ENCODE results near the gene PLCD3.

DNA sequence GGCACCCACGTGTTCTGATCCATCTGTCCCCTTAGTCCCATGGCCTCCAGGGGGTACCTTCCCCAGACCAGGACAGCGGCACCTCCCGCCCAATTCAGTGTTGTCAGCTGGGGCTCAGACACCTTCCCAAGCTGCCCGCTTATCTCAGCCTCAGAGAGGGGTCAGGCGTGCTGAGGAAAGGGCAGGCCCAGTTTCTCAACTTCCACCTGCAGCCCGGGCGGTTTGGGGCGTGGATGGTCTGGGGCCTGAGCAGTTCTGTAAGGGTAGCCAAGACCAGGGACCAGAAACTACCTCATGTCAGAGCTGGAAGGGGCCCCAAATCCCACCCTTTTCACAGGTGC, 5.1 kb downstream of the PLCD3 start:
- TF ChIP-seq POLR2AphosphoS5 (IDR thresholded peaks at IDR 0.05; ENCODE audit: low read depth, low read length) = no peak
- TF ChIP-seq, protein P1, sequence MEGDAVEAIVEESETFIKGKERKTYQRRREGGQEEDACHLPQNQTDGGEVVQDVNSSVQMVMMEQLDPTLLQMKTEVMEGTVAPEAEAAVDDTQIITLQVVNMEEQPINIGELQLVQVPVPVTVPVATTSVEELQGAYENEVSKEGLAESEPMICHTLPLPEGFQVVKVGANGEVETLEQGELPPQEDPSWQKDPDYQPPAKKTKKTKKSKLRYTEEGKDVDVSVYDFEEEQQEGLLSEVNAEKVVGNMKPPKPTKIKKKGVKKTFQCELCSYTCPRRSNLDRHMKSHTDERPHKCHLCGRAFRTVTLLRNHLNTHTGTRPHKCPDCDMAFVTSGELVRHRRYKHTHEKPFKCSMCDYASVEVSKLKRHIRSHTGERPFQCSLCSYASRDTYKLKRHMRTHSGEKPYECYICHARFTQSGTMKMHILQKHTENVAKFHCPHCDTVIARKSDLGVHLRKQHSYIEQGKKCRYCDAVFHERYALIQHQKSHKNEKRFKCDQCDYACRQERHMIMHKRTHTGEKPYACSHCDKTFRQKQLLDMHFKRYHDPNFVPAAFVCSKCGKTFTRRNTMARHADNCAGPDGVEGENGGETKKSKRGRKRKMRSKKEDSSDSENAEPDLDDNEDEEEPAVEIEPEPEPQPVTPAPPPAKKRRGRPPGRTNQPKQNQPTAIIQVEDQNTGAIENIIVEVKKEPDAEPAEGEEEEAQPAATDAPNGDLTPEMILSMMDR (IDR thresholded peaks at IDR 0.05) = no peak
- TF ChIP-seq SIN3A (IDR thresholded peaks at IDR 0.05; ENCODE audit: borderline replicate concordance, low read depth, low read length) = no peak
- TF ChIP-seq NRF1 (IDR thresholded peaks at IDR 0.05; ENCODE audit: low read depth, low read length) = no peak
- TF ChIP-seq, protein P2, sequence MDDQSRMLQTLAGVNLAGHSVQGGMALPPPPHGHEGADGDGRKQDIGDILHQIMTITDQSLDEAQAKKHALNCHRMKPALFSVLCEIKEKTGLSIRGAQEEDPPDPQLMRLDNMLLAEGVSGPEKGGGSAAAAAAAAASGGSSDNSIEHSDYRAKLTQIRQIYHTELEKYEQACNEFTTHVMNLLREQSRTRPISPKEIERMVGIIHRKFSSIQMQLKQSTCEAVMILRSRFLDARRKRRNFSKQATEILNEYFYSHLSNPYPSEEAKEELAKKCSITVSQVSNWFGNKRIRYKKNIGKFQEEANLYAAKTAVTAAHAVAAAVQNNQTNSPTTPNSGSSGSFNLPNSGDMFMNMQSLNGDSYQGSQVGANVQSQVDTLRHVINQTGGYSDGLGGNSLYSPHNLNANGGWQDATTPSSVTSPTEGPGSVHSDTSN (IDR thresholded peaks at IDR 0.05) = no peak
- TF ChIP-seq TAF1 (IDR thresholded peaks at IDR 0.05; ENCODE audit: borderline replicate concordance, low read depth, low read length) = no peak
- no peak for TF ChIP-seq YY1 (IDR thresholded peaks at IDR 0.05; ENCODE audit: low read depth)
